ENCODE results near the gene GPR155. TPM values are rescaled to one million over a fixed set of nuclear protein-coding genes. Genes with fewer than 3 reads are reported as not detected.

GPR155 gene
- total RNA-seq, 1 experiment from 2014 or later: 14.1 TPM

GRCh38 chr2:174482854-174483253, 4.0 kb downstream of the GPR155 start:
- Histone ChIP-seq H3K27me3 (no peaks in the 10 kb centered on the region), H3K36me3 (peaks cover 3% of the 10 kb centered on the region; the same call in 1 of the 2 replicates), H3K9me3 (replicated peaks) (no peaks in the 10 kb centered on the region), H3K4me1 (no peaks in the 10 kb centered on the region), H3K27ac (no peak overlapping the region), H3K4me3 (no peak overlapping the region)
- DNase-seq: no peak

GRCh38 chr2:174477759-174478158, 9.1 kb downstream of the GPR155 start:
- Histone ChIP-seq H3K36me3 (peaks cover 3% of the 10 kb centered on the region; the same call in 1 of the 2 replicates), H3K27me3 (no peaks in the 10 kb centered on the region), H3K27ac (no peak overlapping the region), H3K9me3 (replicated peaks) (no peaks in the 10 kb centered on the region), H3K4me1 (no peaks in the 10 kb centered on the region), H3K4me3 (no peak overlapping the region)
- DNase-seq: no peak

GRCh38 chr2:174473796-174474195, 13.0 kb downstream of the GPR155 start:
- no peaks in the 10 kb centered on the region for H3K27me3 ChIP-seq
- peak in 1 of 2 experiments; percentile 12 for DNase-seq
- H3K36me3 ChIP-seq: peaks cover 2% of the 10 kb centered on the region; the same call in 1 of the 2 replicates
- H3K9me3 ChIP-seq (replicated peaks): no peaks in the 10 kb centered on the region
- H3K4me3 ChIP-seq: no peak overlapping the region
- H3K4me1 ChIP-seq: no peaks in the 10 kb centered on the region
- no peak overlapping the region for H3K27ac ChIP-seq

- Histone ChIP-seq H3K4me3 (no peak overlapping the region), H3K27me3 (no peaks in the 10 kb centered on the region), H3K4me1 (peaks cover 5% of the 10 kb centered on the region; the same call in 1 of the 2 replicates), H3K27ac (no peak overlapping the region), H3K9me3 (replicated peaks) (no peaks in the 10 kb centered on the region), H3K36me3 (no peaks in the 10 kb centered on the region)
- peak; percentile 52 to 62 for DNase-seq
Observed at GRCh38 chr2:174465327-174465726, 21.5 kb downstream of the GPR155 start.

GRCh38 chr2:174461221-174461620, 25.6 kb downstream of the GPR155 start:
- peaks cover 5% of the 10 kb centered on the region; the same call in 1 of the 2 replicates for H3K4me1 ChIP-seq
- DNase-seq: peak in 1 of 2 experiments; percentile 37
- no peak overlapping the region for H3K27ac ChIP-seq
- H3K9me3 ChIP-seq (replicated peaks): no peaks in the 10 kb centered on the region
- H3K27me3 ChIP-seq: no peaks in the 10 kb centered on the region
- no peak overlapping the region for H3K4me3 ChIP-seq
- H3K36me3 ChIP-seq: no peaks in the 10 kb centered on the region

- Histone ChIP-seq H3K4me1 (no peaks in the 10 kb centered on the region), H3K27me3 (no peaks in the 10 kb centered on the region), H3K36me3 (peaks cover 7% of the 10 kb centered on the region; the same call in 1 of the 2 replicates), H3K9me3 (replicated peaks) (no peaks in the 10 kb centered on the region), H3K4me3 (no peak overlapping the region), H3K27ac (no peak overlapping the region)
- no peak for DNase-seq
Observed at GRCh38 chr2:174454566-174454965, 32.3 kb downstream of the GPR155 start.

GRCh38 chr2:174450021-174450816, 36.6 kb downstream of the GPR155 start:
- no peak for DNase-seq
- H3K4me3 ChIP-seq: no peak overlapping the region
- H3K4me1 ChIP-seq: peaks cover 4% of the 10 kb centered on the region
- no peaks in the 10 kb centered on the region for H3K9me3 ChIP-seq (replicated peaks)
- H3K27me3 ChIP-seq: no peaks in the 10 kb centered on the region
- peaks cover 7% of the 10 kb centered on the region; the same call in 1 of the 2 replicates for H3K36me3 ChIP-seq
- H3K27ac ChIP-seq: no peak overlapping the region

GRCh38 chr2:174449033-174449432, 37.8 kb downstream of the GPR155 start:
- Histone ChIP-seq H3K27ac (no peak overlapping the region), H3K36me3 (peaks cover 7% of the 10 kb centered on the region; the same call in 1 of the 2 replicates), H3K9me3 (replicated peaks) (no peaks in the 10 kb centered on the region), H3K27me3 (no peaks in the 10 kb centered on the region), H3K4me1 (peaks cover 11% of the 10 kb centered on the region), H3K4me3 (no peak overlapping the region)
- DNase-seq: no peak

GRCh38 chr2:174446531-174446930, 40.3 kb downstream of the GPR155 start:
- Histone ChIP-seq H3K9me3 (replicated peaks) (no peaks in the 10 kb centered on the region), H3K4me3 (no peak overlapping the region), H3K27me3 (no peaks in the 10 kb centered on the region), H3K36me3 (no peaks in the 10 kb centered on the region; the same call in 1 of the 2 replicates), H3K4me1 (peaks cover 22% of the 10 kb centered on the region), H3K27ac (no peak overlapping the region)
- DNase-seq: peak in 1 of 2 experiments; percentile 8

- Histone ChIP-seq H3K27me3 (no peaks in the 10 kb centered on the region), H3K4me1 (peaks cover 22% of the 10 kb centered on the region), H3K9me3 (replicated peaks) (no peaks in the 10 kb centered on the region), H3K36me3 (no peaks in the 10 kb centered on the region), H3K4me3 (no peak overlapping the region), H3K27ac (peak overlapping the region; percentile 12; the same call in 1 of the 2 replicates)
- DNase-seq: no peak
Observed at GRCh38 chr2:174445248-174445647, 41.6 kb downstream of the GPR155 start.

- H3K4me1 ChIP-seq: peaks cover 22% of the 10 kb centered on the region
- no peaks in the 10 kb centered on the region for H3K9me3 ChIP-seq (replicated peaks)
- DNase-seq: peak; percentile 56 to 72
- peak overlapping the region; percentile 12 for H3K27ac ChIP-seq
- no peak overlapping the region for H3K4me3 ChIP-seq
- no peaks in the 10 kb centered on the region for H3K36me3 ChIP-seq
- H3K27me3 ChIP-seq: no peaks in the 10 kb centered on the region
Observed at GRCh38 chr2:174444761-174445160, 42.1 kb downstream of the GPR155 start.

GRCh38 chr2:174442546-174443510, 44.0 kb downstream of the GPR155 start:
- H3K4me3 ChIP-seq: no peak overlapping the region
- H3K4me1 ChIP-seq: peaks cover 22% of the 10 kb centered on the region
- no peaks in the 10 kb centered on the region for H3K27me3 ChIP-seq
- DNase-seq: peak; percentile 35 to 38
- no peaks in the 10 kb centered on the region for H3K9me3 ChIP-seq (replicated peaks)
- H3K36me3 ChIP-seq: no peaks in the 10 kb centered on the region
- no peak overlapping the region for H3K27ac ChIP-seq

- Histone ChIP-seq H3K9me3 (replicated peaks) (no peaks in the 10 kb centered on the region), H3K4me3 (no peak overlapping the region), H3K27me3 (no peaks in the 10 kb centered on the region), H3K36me3 (peaks cover 2% of the 10 kb centered on the region; the same call in 1 of the 2 replicates), H3K4me1 (peaks cover 15% of the 10 kb centered on the region), H3K27ac (no peak overlapping the region)
- no peak for DNase-seq
Observed at GRCh38 chr2:174439950-174440349, 46.9 kb downstream of the GPR155 start.

GRCh38 chr2:174439323-174439722, 47.5 kb downstream of the GPR155 start:
- Histone ChIP-seq H3K4me1 (peaks cover 10% of the 10 kb centered on the region), H3K27me3 (no peaks in the 10 kb centered on the region), H3K9me3 (replicated peaks) (no peaks in the 10 kb centered on the region), H3K36me3 (peaks cover 2% of the 10 kb centered on the region; the same call in 1 of the 2 replicates), H3K4me3 (no peak overlapping the region), H3K27ac (no peak overlapping the region)
- no peak for DNase-seq
